Thoracic aorta endothelial cell (primary cell): ENCODE data around the gene A1BG. TPM values are rescaled to one million over a fixed set of nuclear protein-coding genes. Genes with fewer than 3 reads are reported as not detected.

Experiments
- small RNA-seq: library from RNA; depleted of rRNA; stranded (forward); fragments of <200 nt; gene quantifications from one replicate; pipeline ENCODE3, GENCODE V24; 2012
- total RNA-seq: library from RNA; depleted of rRNA; stranded (reverse); fragments of >200 nt; gene quantifications from 2 replicates; pipeline ENCODE4 v1.2.3, GENCODE V29; 2012

The A1BG gene, protein sequence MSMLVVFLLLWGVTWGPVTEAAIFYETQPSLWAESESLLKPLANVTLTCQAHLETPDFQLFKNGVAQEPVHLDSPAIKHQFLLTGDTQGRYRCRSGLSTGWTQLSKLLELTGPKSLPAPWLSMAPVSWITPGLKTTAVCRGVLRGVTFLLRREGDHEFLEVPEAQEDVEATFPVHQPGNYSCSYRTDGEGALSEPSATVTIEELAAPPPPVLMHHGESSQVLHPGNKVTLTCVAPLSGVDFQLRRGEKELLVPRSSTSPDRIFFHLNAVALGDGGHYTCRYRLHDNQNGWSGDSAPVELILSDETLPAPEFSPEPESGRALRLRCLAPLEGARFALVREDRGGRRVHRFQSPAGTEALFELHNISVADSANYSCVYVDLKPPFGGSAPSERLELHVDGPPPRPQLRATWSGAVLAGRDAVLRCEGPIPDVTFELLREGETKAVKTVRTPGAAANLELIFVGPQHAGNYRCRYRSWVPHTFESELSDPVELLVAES
- total RNA-seq = 1.0 and 3.6 TPM in 2 replicates

GRCh38 chr19:58352760-58353671, at the start of gene A1BG:
TSS of gene A1BG (minus strand) at chr19:58353492. CDS start at chr19:58353437, 55 bp downstream.

GRCh38 chr19:58395220-58395978, 42.1 kb upstream of the A1BG start, which contains the start of gene RNF225:
TSS of gene RNF225 (plus strand) at chr19:58395656. CDS start at chr19:58396090, 434 bp downstream.

GRCh38 chr19:58386576-58387337, 33.5 kb upstream of the A1BG start, which contains the start of gene RPS5:
TSS of gene RPS5 (plus strand) at chr19:58387269. CDS start at chr19:58388138, 869 bp downstream.

DNA sequence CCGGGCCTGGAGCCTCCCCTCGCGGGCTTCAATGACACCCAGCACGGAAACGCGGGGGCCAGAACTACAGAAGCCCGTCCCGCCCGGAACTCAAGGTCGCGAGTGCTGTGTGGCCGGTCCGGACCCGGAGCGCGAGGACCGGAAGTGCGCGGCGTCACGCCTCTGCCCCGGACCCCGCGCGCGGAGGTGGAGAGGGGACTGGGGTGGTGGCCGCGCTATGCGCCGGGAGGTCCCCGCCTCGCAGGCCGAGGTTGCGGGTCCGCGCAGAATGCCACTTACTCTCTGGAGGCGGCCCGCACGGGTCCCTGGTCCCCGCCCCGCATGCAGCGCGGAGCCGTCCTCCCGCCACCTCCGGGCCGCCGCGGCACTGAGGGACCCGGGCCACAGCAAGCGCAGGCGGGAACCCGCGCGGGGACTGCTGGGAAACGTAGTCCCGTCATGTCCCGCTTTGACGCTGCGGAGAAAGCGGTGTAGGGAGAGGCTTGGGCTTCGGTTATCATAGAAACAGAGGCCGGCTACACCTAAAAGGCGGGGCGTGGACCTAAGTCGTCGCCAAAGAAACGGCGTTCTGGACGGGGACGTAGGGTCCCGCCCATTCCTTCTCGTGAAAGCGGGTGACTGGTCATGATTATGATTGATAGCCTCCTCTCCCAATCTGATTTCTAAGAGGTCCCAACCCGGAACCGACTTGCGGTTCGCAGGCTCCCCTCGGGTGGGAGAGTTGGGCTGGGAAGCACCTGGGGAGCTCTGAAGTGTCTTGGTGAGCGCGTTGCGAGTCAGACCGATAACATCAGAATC, 27.6 kb upstream of the A1BG start, which contains the start of gene ZNF837:
TSS of gene ZNF837 (minus strand) at position 369 of the 798 bp plus-strand sequence. CDS start 11,698 bp downstream, outside the sequence.

DNA sequence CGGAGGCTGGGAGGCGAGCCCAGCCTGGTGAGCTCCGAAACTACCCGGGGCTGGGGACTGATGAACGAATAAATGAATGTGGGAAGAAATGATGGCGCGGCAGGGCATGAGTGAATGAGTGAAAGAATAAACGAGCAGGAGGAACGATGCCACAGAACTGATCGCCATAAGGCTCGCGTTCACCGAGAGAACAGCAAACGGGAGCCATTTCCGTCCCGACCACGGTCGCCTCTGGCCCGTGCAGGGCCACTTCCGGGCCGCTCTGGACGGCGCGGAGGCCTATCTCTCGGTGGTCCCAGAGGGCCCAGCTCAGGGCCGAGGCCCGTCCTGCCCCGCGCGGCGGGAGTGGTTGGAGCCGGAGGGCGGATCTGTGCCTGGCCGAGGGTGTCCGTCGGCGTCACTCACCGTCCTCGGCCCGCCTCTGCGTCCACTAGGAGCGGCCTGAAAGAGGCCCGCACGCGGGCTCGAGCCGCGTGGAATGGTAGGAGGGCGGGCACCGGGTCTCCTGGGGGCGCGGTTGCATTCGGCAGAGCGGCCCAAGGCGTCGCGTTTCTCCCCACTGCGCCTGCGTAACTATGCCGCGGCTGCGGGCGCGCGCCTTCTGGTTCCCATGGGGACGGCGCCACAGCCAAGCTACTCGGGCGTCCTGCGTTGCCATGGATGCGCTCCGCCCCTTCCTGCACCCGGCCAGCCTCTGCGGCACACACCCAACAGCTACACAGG, 9.1 kb upstream of the A1BG start, which contains the start of gene ZNF497:
TSS of gene ZNF497 (minus strand) at position 480 of the 723 bp plus-strand sequence. CDS start 5,116 bp downstream, outside the sequence.

DNA sequence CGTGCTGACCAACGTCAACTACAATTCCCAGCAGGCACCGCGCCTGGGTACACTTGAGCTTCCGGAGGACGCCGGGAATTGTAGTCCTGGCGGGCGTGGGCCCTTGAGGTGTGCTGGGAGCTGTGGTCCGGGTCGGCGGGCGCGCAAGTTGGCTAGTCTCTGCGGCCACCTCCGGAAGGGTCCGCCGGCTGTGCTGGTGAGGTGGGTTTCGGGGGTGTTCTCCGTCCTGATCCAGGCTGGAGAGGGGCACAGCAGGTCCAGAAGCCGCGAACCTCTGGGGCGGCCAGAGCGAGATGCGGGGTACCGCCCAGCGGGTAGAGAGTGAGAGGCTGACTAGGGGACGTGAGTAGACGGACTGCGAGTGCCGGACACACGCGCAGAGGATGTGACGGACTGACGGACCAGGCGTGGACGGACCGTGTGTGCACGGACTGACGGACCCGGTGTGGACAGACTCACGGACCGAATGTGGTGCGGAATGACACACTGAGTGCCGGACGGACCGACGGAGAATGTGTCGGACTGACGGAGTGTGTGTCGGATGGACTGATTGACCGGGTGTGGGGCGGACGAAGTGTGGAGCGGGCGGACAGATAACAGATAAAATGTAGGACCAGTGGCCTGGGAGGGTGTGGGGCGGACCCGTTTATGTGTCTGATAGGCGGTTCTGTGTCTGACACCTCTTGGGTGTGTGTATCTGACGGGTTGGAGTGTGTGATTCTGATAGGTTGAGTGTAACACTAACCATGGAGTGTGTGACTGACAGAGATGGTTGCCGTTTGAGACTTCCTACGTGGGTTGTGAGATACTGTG, 26.2 kb downstream of the A1BG start, which contains the start of gene ZSCAN22:
TSS of gene ZSCAN22 (plus strand) at position 81 of the 813 bp plus-strand sequence. CDS start 7,809 bp downstream, outside the sequence.

GRCh38 chr19:58305065-58305931, 48.0 kb downstream of the A1BG start, which contains the start of gene ERVK3-1:
TSS of gene ERVK3-1 (plus strand) at chr19:58305377. CDS start at chr19:58312169, 6,792 bp downstream.

Small RNAs within 50 kb of the gene (small RNA-seq; reads per million reads assigned to genes)
- 0.49 reads per million for gene MIR4754
- gene MIR6806 = not detected
- gene RNA5SP473 = not detected

Other genes with a start within 250 kb of the A1BG start
- gene ZNF329, start 202.7 kb downstream of the A1BG start, total RNA-seq = 8.8 and 9.5 TPM in 2 replicates
- 19.2 and 23.0 TPM in 2 replicates for gene ZNF274, start 170.4 kb downstream of the A1BG start, total RNA-seq
- gene ZNF544, start 124.6 kb downstream of the A1BG start, total RNA-seq = 54.0 and 61.5 TPM in 2 replicates
- gene ZNF8, start 74.5 kb downstream of the A1BG start, total RNA-seq = 6.9 and 8.0 TPM in 2 replicates
- gene ERVK3-1, start 48.1 kb downstream of the A1BG start, total RNA-seq = 27.4 and 28.0 TPM in 2 replicates
- 2.9 and 3.2 TPM in 2 replicates for gene ZSCAN22, start 26.5 kb downstream of the A1BG start, total RNA-seq
- 0.36 and 0.40 TPM in 2 replicates for gene ZNF497, start 9.3 kb upstream of the A1BG start, total RNA-seq
- 0.57 and 1.2 TPM in 2 replicates for gene ZNF837, start 27.5 kb upstream of the A1BG start, total RNA-seq
- gene RPS5, start 33.8 kb upstream of the A1BG start, total RNA-seq = 1,068 and 1,110 TPM in 2 replicates
- 0.14 and 0.27 TPM in 2 replicates for gene RNF225, start 42.2 kb upstream of the A1BG start, total RNA-seq
- gene ZNF584, start 55.2 kb upstream of the A1BG start, total RNA-seq = 10.0 and 14.0 TPM in 2 replicates
- 5.5 and 6.7 TPM in 2 replicates for gene ZNF132, start 86.7 kb upstream of the A1BG start, total RNA-seq
- 6.8 and 8.8 TPM in 2 replicates for gene ZNF324B, start 98.1 kb upstream of the A1BG start, total RNA-seq
- gene ZNF324, start 113.6 kb upstream of the A1BG start, total RNA-seq = 11.2 and 12.8 TPM in 2 replicates
- 5.3 and 5.7 TPM in 2 replicates for gene ZNF446, start 122.9 kb upstream of the A1BG start, total RNA-seq
- gene SLC27A5, start 158.5 kb upstream of the A1BG start, total RNA-seq = 7.8 and 8.0 TPM in 2 replicates
- 7.6 and 10.2 TPM in 2 replicates for gene ZBTB45, start 166.3 kb upstream of the A1BG start, total RNA-seq
- gene TRIM28, start 190.6 kb upstream of the A1BG start, total RNA-seq = 362 and 396 TPM in 2 replicates
- gene CHMP2A, start 201.6 kb upstream of the A1BG start, total RNA-seq = 60.3 and 83.4 TPM in 2 replicates
- 75.3 TPM in 2 replicates for gene UBE2M, start 205.1 kb upstream of the A1BG start, total RNA-seq
- gene MZF1, start 219.8 kb upstream of the A1BG start, total RNA-seq = 14.1 and 14.9 TPM in 2 replicates